Measurements from ENCODE around the gene PRKCSH. TPM values are rescaled to one million over a fixed set of nuclear protein-coding genes. Genes with fewer than 3 reads are reported as not detected.

Gene PRKCSH
- total RNA-seq, 1 experiment from 2014 or later: 425 TPM

DNA sequence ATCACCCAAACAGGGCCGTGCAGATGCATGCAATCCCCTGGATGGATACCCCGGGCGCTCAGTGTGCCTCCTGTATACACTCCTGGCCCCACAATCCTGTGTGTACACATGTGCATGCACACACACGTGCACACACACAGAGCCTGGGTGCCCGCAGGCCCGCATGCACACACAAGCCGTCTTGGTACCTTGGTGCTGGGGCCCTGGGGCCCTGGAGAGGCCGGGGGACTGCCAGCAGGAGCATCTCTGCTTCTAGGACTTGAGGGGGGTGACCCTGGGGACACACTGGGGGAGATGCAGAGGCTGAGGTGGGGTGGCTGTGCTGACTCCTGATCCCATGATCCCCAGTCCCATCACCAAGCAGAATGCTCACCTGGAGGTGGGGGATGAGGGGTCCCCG lies 35.8 kb upstream of the PRKCSH start (continued):
- TF ChIP-seq, protein P1, sequence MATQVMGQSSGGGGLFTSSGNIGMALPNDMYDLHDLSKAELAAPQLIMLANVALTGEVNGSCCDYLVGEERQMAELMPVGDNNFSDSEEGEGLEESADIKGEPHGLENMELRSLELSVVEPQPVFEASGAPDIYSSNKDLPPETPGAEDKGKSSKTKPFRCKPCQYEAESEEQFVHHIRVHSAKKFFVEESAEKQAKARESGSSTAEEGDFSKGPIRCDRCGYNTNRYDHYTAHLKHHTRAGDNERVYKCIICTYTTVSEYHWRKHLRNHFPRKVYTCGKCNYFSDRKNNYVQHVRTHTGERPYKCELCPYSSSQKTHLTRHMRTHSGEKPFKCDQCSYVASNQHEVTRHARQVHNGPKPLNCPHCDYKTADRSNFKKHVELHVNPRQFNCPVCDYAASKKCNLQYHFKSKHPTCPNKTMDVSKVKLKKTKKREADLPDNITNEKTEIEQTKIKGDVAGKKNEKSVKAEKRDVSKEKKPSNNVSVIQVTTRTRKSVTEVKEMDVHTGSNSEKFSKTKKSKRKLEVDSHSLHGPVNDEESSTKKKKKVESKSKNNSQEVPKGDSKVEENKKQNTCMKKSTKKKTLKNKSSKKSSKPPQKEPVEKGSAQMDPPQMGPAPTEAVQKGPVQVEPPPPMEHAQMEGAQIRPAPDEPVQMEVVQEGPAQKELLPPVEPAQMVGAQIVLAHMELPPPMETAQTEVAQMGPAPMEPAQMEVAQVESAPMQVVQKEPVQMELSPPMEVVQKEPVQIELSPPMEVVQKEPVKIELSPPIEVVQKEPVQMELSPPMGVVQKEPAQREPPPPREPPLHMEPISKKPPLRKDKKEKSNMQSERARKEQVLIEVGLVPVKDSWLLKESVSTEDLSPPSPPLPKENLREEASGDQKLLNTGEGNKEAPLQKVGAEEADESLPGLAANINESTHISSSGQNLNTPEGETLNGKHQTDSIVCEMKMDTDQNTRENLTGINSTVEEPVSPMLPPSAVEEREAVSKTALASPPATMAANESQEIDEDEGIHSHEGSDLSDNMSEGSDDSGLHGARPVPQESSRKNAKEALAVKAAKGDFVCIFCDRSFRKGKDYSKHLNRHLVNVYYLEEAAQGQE (IDR thresholded peaks at IDR 0.05; ENCODE audit: low read depth): no peak

DNA sequence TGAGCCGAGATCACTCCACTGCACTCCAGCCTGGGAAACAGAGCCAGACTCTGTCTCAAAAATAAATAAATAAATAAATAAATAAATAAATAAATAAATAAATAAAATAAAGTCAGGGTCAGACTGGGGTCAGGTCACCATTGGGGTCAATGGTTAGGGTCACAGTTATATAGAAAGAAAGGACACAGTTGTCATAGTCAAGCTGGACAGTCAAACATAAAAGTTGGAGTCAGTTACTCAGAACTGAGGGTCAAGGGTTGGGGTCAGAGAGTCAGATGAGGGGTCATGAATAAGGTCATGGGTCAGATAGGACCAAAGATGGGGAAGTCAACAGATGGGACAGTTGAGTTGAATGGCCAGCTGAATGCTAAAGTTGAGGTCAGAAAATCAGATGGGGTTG lies 34.6 kb upstream of the PRKCSH start:
- H3K4me3 ChIP-seq (replicated peaks in 1 of 2; ENCODE audit: low read depth in 1 of 2, low read length in 2 of 2): no peak overlapping the region
- peaks cover 20 to 26% of the 10 kb centered on the region in 2 experiments; a peak in 3 of 4 replicates for H3K36me3 ChIP-seq (ENCODE audit: control insufficient read depth in 1 of 2, insufficient read depth in 2 of 2, low read length in 2 of 2)
- no peaks in the 10 kb centered on the region for H3K9me3 ChIP-seq (ENCODE audit: control insufficient read depth in 1 of 2, insufficient read depth in 1 of 2, low read depth in 1 of 2, low read length in 2 of 2)
- intact Hi-C loops (cut with micrococcal nuclease): no loop called here
- no peak overlapping the region for H2AFZ ChIP-seq (ENCODE audit: low read depth, low read length, poor library complexity, severe bottlenecking)
- ChIA-PET RAD21 (ENCODE audit: low non-redundant PET in 1 of 2, low total read pairs in 2 of 2, uncharacterized antibody in 2 of 2, unreplicated experiment in 2 of 2) (no interaction called here), POLR2A (no interaction called here), CTCF (interaction anchor here (1.9 kb wide), 1 partner anchor 19 kb away, joined by 4 read pairs; no protein-coding TSS in a partner anchor)
- TF ChIP-seq POLR2A (IDR thresholded peaks at IDR 0.05; ENCODE audit: borderline replicate concordance, extremely low read depth, insufficient read depth, insufficient read length): no peak
- TF ChIP-seq ZBTB33 (IDR thresholded peaks at IDR 0.05; ENCODE audit: extremely low read depth, insufficient replicate concordance, low read length): no peak
- no peak for TF ChIP-seq EGR1 (IDR thresholded peaks at IDR 0.05; ENCODE audit: low read depth)
- TF ChIP-seq, protein P1 (IDR thresholded peaks at IDR 0.05; ENCODE audit: low read depth): no peak
- no peak for TF ChIP-seq CEBPB (IDR thresholded peaks at IDR 0.05; ENCODE audit: low read depth)
- no peak for DNase-seq (ENCODE audit: low read depth, low spot score)
- no peaks in the 10 kb centered on the region for H4K20me1 ChIP-seq (ENCODE audit: insufficient read depth)
- no peaks in the 10 kb centered on the region for H3K9me2 ChIP-seq (ENCODE audit: insufficient read depth)
- no peak overlapping the region for H3K4me2 ChIP-seq (ENCODE audit: low read length)
- no peak overlapping the region for H3K27ac ChIP-seq (ENCODE audit: low read depth, low read length)
- ATAC-seq: no peak
- BruUV-seq (replicated peaks): no TSS peak
- H3K27me3 ChIP-seq (ENCODE audit: insufficient read depth, low read length): no peaks in the 10 kb centered on the region
- H3K79me2 ChIP-seq (ENCODE audit: insufficient read depth, low read length): no peaks in the 10 kb centered on the region
- H3K4me1 ChIP-seq (ENCODE audit: control insufficient read depth in 1 of 2, insufficient read depth in 2 of 2, low read length in 2 of 2): no peaks in the 10 kb centered on the region
- H3K9ac ChIP-seq (ENCODE audit: low read length): no peak overlapping the region

All from HCT116 (cell line).